IMR-90 (cell line): ENCODE results near the gene HS6ST2. TPM values are rescaled to one million over a fixed set of nuclear protein-coding genes. Genes with fewer than 3 reads are reported as not detected.
A peak's percentile ranks its signal among the peaks of the same experiment; 100 is the strongest.

Experiments
- ATAC-seq: fragments of 200-7000 bp; cut with Tn5 transposase; 2 replicates; pipeline ENCODE4 v1.9.1; 2020; ENCODE audit warnings: low read depth, mild to moderate bottlenecking, moderate library complexity
- BruUV-seq: library from RNA; stranded (reverse); fragments of 400-500 nt; replicated peaks from 2 replicates; lab custom pipeline; 2021; lab: Mats Ljungman, UMichigan
- CTCF ChIA-PET: fragments of 300-600 bp; formaldehyde crosslinking; extraction: SDS; loops from one replicate; lab custom pipeline; 2021; ENCODE audit warnings: antibody characterized with exemption; lab: Yijun Ruan, JAX
- POLR2A ChIA-PET: fragments of 300-600 bp; sonication (Branson Sonifier 250); formaldehyde crosslinking; loops from one replicate; lab custom pipeline; 2022; ENCODE audit warnings: antibody characterized with exemption; ENCODE audit not compliant: unreplicated experiment; lab: Charles Lee
- DNase-seq: peaks from one replicate; pipeline ENCODE4 v3.0.0; 2013
- H2AFZ ChIP-seq: replicated peaks from 2 replicates; pipeline ENCODE3; 2013; ENCODE audit warnings: low read length, mild to moderate bottlenecking; ENCODE audit not compliant: poor library complexity
- H2AK5ac ChIP-seq: 2 replicates; pipeline ENCODE4 v1.6.1; 2013; ENCODE audit warnings: low read depth, low read length, inconsistent platforms
- H2AK9ac ChIP-seq: replicated peaks from 2 replicates; pipeline ENCODE3; 2013; ENCODE audit warnings: mild to moderate bottlenecking, low read depth, low read length, moderate library complexity; ENCODE audit not compliant: poor library complexity
- H2BK120ac ChIP-seq: 2 replicates; pipeline ENCODE4 v1.6.1; 2013; ENCODE audit warnings: low read depth, low read length, inconsistent platforms
- H2BK15ac ChIP-seq: 3 replicates; pipeline ENCODE4 v1.6.1; 2013; ENCODE audit warnings: low read depth, low read length, inconsistent platforms
- H2BK20ac ChIP-seq: 2 replicates; pipeline ENCODE4 v1.6.1; 2013; ENCODE audit warnings: low read depth, mild to moderate bottlenecking, inconsistent platforms, low read length, moderate library complexity
- H2BK5ac ChIP-seq: 2 replicates; pipeline ENCODE4 v1.6.1; 2013; ENCODE audit warnings: mild to moderate bottlenecking, low read depth, low read length, inconsistent platforms; ENCODE audit not compliant: poor library complexity, severe bottlenecking
- H3K14ac ChIP-seq: replicated peaks from 2 replicates; pipeline ENCODE4 v1.6.1; 2013; ENCODE audit warnings: low read depth, low read length, inconsistent platforms
- H3K18ac ChIP-seq: 2 replicates; pipeline ENCODE4 v1.6.1; 2013; ENCODE audit warnings: low read depth, low read length, control low read depth
- H3K23ac ChIP-seq: 2 replicates; pipeline ENCODE4 v1.6.1; 2013; ENCODE audit warnings: low read depth, low read length, inconsistent platforms
- H3K27ac ChIP-seq: 2 replicates; pipeline ENCODE4 v1.5.1; 2013; ENCODE audit warnings: mild to moderate bottlenecking, control low read depth, low read length; ENCODE audit not compliant: insufficient read depth
- H3K27me3 ChIP-seq: 2 replicates; pipeline ENCODE4 v1.6.1; 2013; ENCODE audit warnings: low read length; ENCODE audit not compliant: control insufficient read depth, insufficient read depth
- H3K36me3 ChIP-seq: 2 replicates; pipeline ENCODE4 v1.6.1; 2013; ENCODE audit warnings: low read length, mixed read lengths; ENCODE audit not compliant: control insufficient read depth, insufficient read depth
- H3K4ac ChIP-seq: 2 replicates; pipeline ENCODE4 v1.6.1; 2013; ENCODE audit warnings: low read depth, low read length, inconsistent platforms
- H3K4me1 ChIP-seq: 2 replicates; pipeline ENCODE4 v1.6.1; 2013; ENCODE audit warnings: low read length, mixed read lengths; ENCODE audit not compliant: control insufficient read depth, insufficient read depth
- H3K4me2 ChIP-seq: 2 replicates; pipeline ENCODE4 v1.6.1; 2013; ENCODE audit warnings: low read depth, mild to moderate bottlenecking, control low read depth, low read length, moderate library complexity
- H3K4me3 ChIP-seq: 2 replicates; pipeline ENCODE4 v1.5.1; 2013; ENCODE audit warnings: low read depth, mild to moderate bottlenecking, control low read depth, low read length, moderate library complexity; ENCODE audit not compliant: insufficient read depth
- H3K56ac ChIP-seq: 2 replicates; pipeline ENCODE4 v1.6.1; 2013; ENCODE audit warnings: low read length, inconsistent platforms; ENCODE audit not compliant: insufficient read depth; ENCODE audit errors: extremely low read depth
- H3K79me1 ChIP-seq, 2 experiments: 2 replicates each; pipeline ENCODE4 v1.6.1; 2013; ENCODE audit warnings: low read length in 2 of 2, inconsistent platforms in 1 of 2, low read depth in 1 of 2
- H3K9ac ChIP-seq: 2 replicates; pipeline ENCODE4 v1.6.1; 2013; ENCODE audit warnings: low read depth, low read length, control low read depth
- H3K9me1 ChIP-seq: 2 replicates; pipeline ENCODE4 v1.6.1; 2013; ENCODE audit warnings: low read length, inconsistent platforms; ENCODE audit not compliant: insufficient read depth
- H3K9me3 ChIP-seq: 2 replicates; pipeline ENCODE4 v1.6.1; 2013; ENCODE audit warnings: low read length; ENCODE audit not compliant: control insufficient read depth, insufficient read depth
- H4K20me1 ChIP-seq: 2 replicates; pipeline ENCODE4 v1.6.1; 2013; ENCODE audit warnings: low read length, inconsistent platforms; ENCODE audit not compliant: insufficient read depth
- H4K5ac ChIP-seq: 2 replicates; pipeline ENCODE4 v1.6.1; 2013; ENCODE audit warnings: mild to moderate bottlenecking, low read depth, low read length, control low read depth
- H4K8ac ChIP-seq, 2 experiments: 2 replicates each; pipeline ENCODE4 v1.6.1; 2013; ENCODE audit warnings: low read depth in 2 of 2, low read length in 2 of 2, control low read depth in 1 of 2, inconsistent platforms in 1 of 2
- H4K91ac ChIP-seq: 2 replicates; pipeline ENCODE4 v1.6.1; 2013; ENCODE audit warnings: low read depth, low read length, inconsistent platforms; ENCODE audit not compliant: insufficient read depth
- BHLHE40 ChIP-seq: fragments of 150-350 bp; IDR thresholded peaks from 2 replicates; pipeline ENCODE4 v1.6.1; 2016; ENCODE audit warnings: mild to moderate bottlenecking, low read depth, low read length
- CHD1 ChIP-seq: IDR thresholded peaks from 2 replicates; pipeline ENCODE4 v1.6.1; 2012; ENCODE audit warnings: low read depth, low read length, improper control_type of control experiment
- CTCF ChIP-seq: conservative IDR thresholded peaks from 2 replicates; pipeline ENCODE4 v1.5.1; 2012; ENCODE audit warnings: mild to moderate bottlenecking, low read depth, low read length, improper control_type of control experiment
- ELK1 ChIP-seq: fragments of 150-350 bp; IDR thresholded peaks from 2 replicates; pipeline ENCODE4 v1.6.1; 2016; ENCODE audit warnings: low read depth, mild to moderate bottlenecking, low read length, moderate library complexity, borderline replicate concordance
- FOS ChIP-seq: fragments of 150-350 bp; IDR thresholded peaks from 2 replicates; pipeline ENCODE4 v1.6.1; 2016; ENCODE audit warnings: low read depth, low read length
- MAFK ChIP-seq: IDR thresholded peaks from 2 replicates; pipeline ENCODE4 v1.6.1; 2012; ENCODE audit warnings: low read depth, low read length, improper control_type of control experiment
- MAZ ChIP-seq: IDR thresholded peaks from 2 replicates; pipeline ENCODE4 v1.6.1; 2012; ENCODE audit warnings: low read depth, mild to moderate bottlenecking, low read length, improper control_type of control experiment, moderate library complexity, borderline replicate concordance
- MXI1 ChIP-seq: IDR thresholded peaks from 2 replicates; pipeline ENCODE4 v1.6.1; 2012; ENCODE audit warnings: low read depth, mild to moderate bottlenecking, low read length, moderate library complexity, borderline replicate concordance
- SMC3 ChIP-seq: fragments of 150-350 bp; IDR thresholded peaks from 2 replicates; pipeline ENCODE4 v1.6.1; 2016; ENCODE audit warnings: low read depth, mild to moderate bottlenecking, antibody characterized with exemption, low read length, moderate library complexity
- WGBS, 2 experiments: methylation state at CpG; one replicate each; pipeline versions ENCODE4 v1.1.5 to v1.1.7; 2013; ENCODE audit warnings: missing lambda C conversion rate in 2 of 2; ENCODE audit not compliant: insufficient read length in 1 of 2; ENCODE audit errors: extremely low coverage in 2 of 2; 5-methylcytosine and 5-hydroxymethylcytosine counted together
- dilution Hi-C: fragments of 300-500 bp; cut with HindIII; formaldehyde crosslinking; loops from one replicate; pipeline ENCODE4 v1.14.3; 2018; ENCODE audit warnings: low sequenced_read_pairs; ENCODE audit not compliant: unreplicated experiment
- in situ Hi-C: fragments of 300-500 bp; cut with MboI; formaldehyde crosslinking; loops from 3 replicates; pipeline ENCODE4 v1.14.3; 2019; ENCODE audit warnings: low sequenced_read_pairs, inconsistent platforms, mixed read lengths
- intact Hi-C: fragments of 100-400 bp; cut with micrococcal nuclease; formaldehyde crosslinking; loops from 2 replicates; pipeline ENCODE4 v1.10.0; 2022
- polyA plus RNA-seq, 3 experiments: library from polyadenylated mRNA; depleted of rRNA; stranded (reverse); fragments of >200 nt; gene quantifications; 2 replicates each; pipeline ENCODE4 v1.2.3, GENCODE V29; 2012; ENCODE audit warnings: low replicate concordance in 1 of 3
- total RNA-seq: library from RNA; depleted of rRNA; stranded (reverse); fragments of >200 nt; gene quantifications from 2 replicates; pipeline ENCODE4 v1.2.3, GENCODE V29; 2012

HS6ST2 gene
- total and polyA plus RNA-seq, 2 of the 4 experiments (the other 2 are of a cell fraction), result not detected

- Histone ChIP-seq H3K9ac (no peak overlapping the region), H2BK5ac (no peak overlapping the region), H3K18ac (no peak overlapping the region), H3K4me2 (no peak overlapping the region), H3K79me1 (no peaks in the 10 kb centered on the region), H3K4me1 (no peaks in the 10 kb centered on the region), H3K56ac (no peak overlapping the region), H4K20me1 (no peaks in the 10 kb centered on the region), H3K14ac (no peak overlapping the region), H3K36me3 (no peaks in the 10 kb centered on the region), H4K8ac (no peak overlapping the region), H4K91ac (no peak overlapping the region), H2BK120ac (no peak overlapping the region), H2BK20ac (no peak overlapping the region), H3K23ac (no peak overlapping the region), H4K5ac (no peak overlapping the region), H3K4me3 (no peak overlapping the region), H3K27ac (no peak overlapping the region), H3K9me3 (no peaks in the 10 kb centered on the region), H3K27me3 (peaks cover 5% of the 10 kb centered on the region), H2BK15ac (no peak overlapping the region), H2AK5ac (no peak overlapping the region), H2AK9ac (no peak overlapping the region), H3K9me1 (no peaks in the 10 kb centered on the region), H3K4ac (no peak overlapping the region), H2AFZ (no peak overlapping the region)
- DNase-seq (peak; percentile 12), ATAC-seq (0 out of 2 replicates have a peak, but pooled peaks have one; percentile 42)
- ChIA-PET CTCF (interaction anchor here (0.5 to 2.2 kb wide), 2 partner anchors 523 to 772 kb away, joined by 3 to 5 read pairs; no protein-coding TSS in a partner anchor), POLR2A (no interaction called here)
- intact Hi-C loops, result loop anchor here (1.0 kb wide), 1 partner anchor 523 kb away; no protein-coding TSS in a partner anchor
- dilution Hi-C loops, result no loop called here
- TF ChIP-seq MAZ (no peak), CHD1 (no peak), MXI1 (no peak), ELK1 (no peak), FOS (no peak), BHLHE40 (no peak), CTCF (peak; percentile 43), MAFK (no peak), SMC3 (peak; percentile 36)
- WGBS, 2 experiments, result no CpG with 5 or more reads among the region's 4 CpGs
- in situ Hi-C loops, result no loop called here
- BruUV-seq, result no TSS peak
Measured at GRCh38 chrX:132615391-132616131, 342.9 kb downstream of the HS6ST2 start.
